Fibroblast of mammary gland (primary cell): Measurements from ENCODE around the gene SMAGP.
"Not testable (repeated sequence)": the region's sequence is repeated elsewhere in the genome, so short reads cannot be mapped to it uniquely, and the experiment has no call there.

Experiments used
- DNase-seq: peaks from one replicate; pipeline ENCODE4 v3.0.0-alpha.2; 2010; ENCODE audit warnings: low read depth
- H3K4me3 ChIP-seq: 2 replicates; pipeline ENCODE4 v1.5.1; 2011; ENCODE audit warnings: low read depth, mild to moderate bottlenecking, low read length, moderate library complexity; ENCODE audit not compliant: control insufficient read depth
- CTCF ChIP-seq: conservative IDR thresholded peaks from 2 replicates; pipeline ENCODE4 v1.5.1; 2011; ENCODE audit warnings: low read depth, low read length, inconsistent platforms; ENCODE audit not compliant: control insufficient read depth, insufficient read depth

Gene SMAGP

GRCh38 chr12:51232642-51233041 lies 37.6 kb downstream of the SMAGP start:
- no peak overlapping the region for H3K4me3 ChIP-seq
- no peak for TF ChIP-seq CTCF
- no peak for DNase-seq

GRCh38 chr12:51229116-51229809 lies 41.0 kb downstream of the SMAGP start:
- no peak overlapping the region for H3K4me3 ChIP-seq
- DNase-seq: no peak
- no peak for TF ChIP-seq CTCF

- no peak overlapping the region for H3K4me3 ChIP-seq
- no peak for DNase-seq
- TF ChIP-seq CTCF: no peak
These were observed 42.3 kb downstream of the SMAGP start for GRCh38 chr12:51227962-51228361.

GRCh38 chr12:51227112-51227511 lies 43.1 kb downstream of the SMAGP start:
- not testable (repeated sequence) for DNase-seq, H3K4me3 ChIP-seq

GRCh38 chr12:51225771-51226170 lies 44.4 kb downstream of the SMAGP start:
- H3K4me3 ChIP-seq: no peak overlapping the region
- no peak for TF ChIP-seq CTCF
- no peak for DNase-seq

GRCh38 chr12:51225234-51225633 lies 45.0 kb downstream of the SMAGP start:
- no peak for TF ChIP-seq CTCF
- H3K4me3 ChIP-seq: no peak overlapping the region
- DNase-seq: no peak

GRCh38 chr12:51224625-51225024 lies 45.6 kb downstream of the SMAGP start:
- no peak for TF ChIP-seq CTCF
- DNase-seq: no peak
- H3K4me3 ChIP-seq: no peak overlapping the region
